GM19240 (cell line): ENCODE data around the gene C4BPA.

Source experiments
- DNase-seq: peaks from one replicate; pipeline ENCODE4 v3.0.0; 2011; ENCODE audit warnings: low spot score; ENCODE audit not compliant: insufficient read length

Gene C4BPA

GRCh38 chr1:207112616-207113296 is 8.7 kb downstream of the C4BPA start:
- no peak for DNase-seq

- DNase-seq, result no peak
Observed at GRCh38 chr1:207115269-207115668, 11.2 kb downstream of the C4BPA start.

GRCh38 chr1:207124389-207124788 is 20.4 kb downstream of the C4BPA start:
- DNase-seq, result no peak

GRCh38 chr1:207128336-207128921 is 24.4 kb downstream of the C4BPA start:
- no peak for DNase-seq

- DNase-seq, result no peak
Observed at GRCh38 chr1:207129053-207129452, 25.0 kb downstream of the C4BPA start.

- no peak for DNase-seq
Observed at GRCh38 chr1:207130252-207131036, 26.4 kb downstream of the C4BPA start.

GRCh38 chr1:207131163-207131562 is 27.1 kb downstream of the C4BPA start:
- no peak for DNase-seq

GRCh38 chr1:207134581-207134980 is 30.5 kb downstream of the C4BPA start:
- DNase-seq, result no peak

- no peak for DNase-seq
Observed at GRCh38 chr1:207139616-207140015, 35.6 kb downstream of the C4BPA start.

GRCh38 chr1:207140536-207140935 is 36.5 kb downstream of the C4BPA start:
- no peak for DNase-seq

GRCh38 chr1:207145401-207146058 is 41.5 kb downstream of the C4BPA start:
- DNase-seq, result no peak

GRCh38 chr1:207151920-207152319 is 47.9 kb downstream of the C4BPA start:
- no peak for DNase-seq

GRCh38 chr1:207152792-207153468 is 48.9 kb downstream of the C4BPA start:
- DNase-seq, result no peak

- no peak for DNase-seq
Observed at GRCh38 chr1:207155028-207155427, 51.0 kb downstream of the C4BPA start.

- DNase-seq, result no peak
Observed at GRCh38 chr1:207156095-207156494, 52.1 kb downstream of the C4BPA start.

GRCh38 chr1:207156826-207157225 is 52.8 kb downstream of the C4BPA start:
- DNase-seq, result no peak

- DNase-seq, result no peak
Observed at GRCh38 chr1:207164086-207164485, 60.1 kb downstream of the C4BPA start.

- no peak for DNase-seq
Observed at GRCh38 chr1:207172321-207172720, 68.3 kb downstream of the C4BPA start.

- DNase-seq, result no peak
Observed at GRCh38 chr1:207172885-207173284, 68.9 kb downstream of the C4BPA start.

- no peak for DNase-seq
Observed at GRCh38 chr1:207173396-207173795, 69.4 kb downstream of the C4BPA start.

GRCh38 chr1:207174913-207175312 is 70.9 kb downstream of the C4BPA start:
- DNase-seq, result no peak
